Activated CD4-positive, alpha-beta T cell treated with anti-CD3 and anti-CD28 coated beads for 48 hours (primary cell): ENCODE data around the gene KNDC1.

ENCODE experiments used
- DNase-seq: peaks from one replicate; pipeline ENCODE4 v3.0.0-alpha.2; 2020

The KNDC1 gene

DNA sequence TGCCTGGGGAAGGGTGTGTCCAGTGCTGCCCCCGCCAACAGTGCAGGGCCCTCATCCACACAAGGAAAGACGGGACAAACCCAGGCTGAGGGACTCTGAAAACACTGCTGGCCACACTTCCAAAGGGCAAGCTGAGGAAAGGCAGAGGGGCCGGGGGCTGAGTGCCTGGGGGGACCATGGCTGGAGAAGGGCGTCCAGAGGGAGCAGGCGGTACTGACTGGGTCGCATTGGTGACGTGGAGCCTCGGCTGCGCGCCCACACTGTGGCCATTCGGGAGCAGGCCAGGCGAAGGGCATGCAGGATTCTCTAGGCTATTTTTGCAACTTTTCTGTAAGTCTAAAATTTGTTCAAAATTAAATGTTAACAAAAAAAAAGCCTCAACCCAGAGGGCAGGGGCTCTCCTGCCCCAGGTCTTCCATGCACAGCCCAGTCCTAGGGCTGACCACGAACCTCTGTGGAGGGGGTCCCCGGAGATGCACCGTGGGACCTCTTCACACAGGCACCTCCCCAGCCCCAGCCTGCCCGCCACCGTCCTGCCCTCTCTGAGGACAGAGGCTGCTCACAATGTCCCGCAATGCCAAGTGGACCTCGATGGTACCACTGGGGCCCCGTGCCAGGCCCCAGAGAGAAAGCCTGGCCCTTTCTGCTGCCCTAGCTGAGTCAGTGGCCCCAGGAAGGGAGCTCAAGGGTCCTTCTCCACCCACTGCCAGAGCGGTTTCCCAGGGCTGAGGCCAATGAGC lies 106.2 kb downstream of the KNDC1 start:
- no peak for DNase-seq

GRCh38 chr10:133267293-133267692 lies 107.3 kb downstream of the KNDC1 start:
- no peak for DNase-seq

GRCh38 chr10:133267829-133268228 lies 107.8 kb downstream of the KNDC1 start:
- no peak for DNase-seq

- DNase-seq, result no peak
Measured at GRCh38 chr10:133268532-133268931, 108.5 kb downstream of the KNDC1 start.

DNA sequence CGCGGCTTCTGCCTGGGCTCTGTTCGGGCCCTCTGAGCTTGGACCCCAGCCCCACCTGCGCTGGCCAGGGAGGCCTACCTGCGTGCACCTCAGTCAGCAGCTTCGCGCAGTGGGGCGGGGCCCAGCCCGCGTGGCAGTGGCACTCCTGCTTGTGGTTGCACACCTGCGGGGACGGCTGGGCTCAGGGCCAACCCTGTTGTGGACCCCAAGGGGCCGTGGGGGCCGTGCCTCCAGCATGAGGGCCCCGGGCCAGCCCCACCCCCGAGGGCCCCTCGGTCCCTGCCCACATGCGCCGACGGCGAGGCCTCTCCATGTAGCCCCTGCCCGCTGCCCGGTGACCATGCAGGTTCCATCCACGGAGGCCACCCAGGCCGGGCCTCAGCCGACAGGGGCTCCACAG lies 109.3 kb downstream of the KNDC1 start:
- no peak for DNase-seq

- no peak for DNase-seq
Measured at GRCh38 chr10:133270204-133270603, 110.2 kb downstream of the KNDC1 start.

DNA sequence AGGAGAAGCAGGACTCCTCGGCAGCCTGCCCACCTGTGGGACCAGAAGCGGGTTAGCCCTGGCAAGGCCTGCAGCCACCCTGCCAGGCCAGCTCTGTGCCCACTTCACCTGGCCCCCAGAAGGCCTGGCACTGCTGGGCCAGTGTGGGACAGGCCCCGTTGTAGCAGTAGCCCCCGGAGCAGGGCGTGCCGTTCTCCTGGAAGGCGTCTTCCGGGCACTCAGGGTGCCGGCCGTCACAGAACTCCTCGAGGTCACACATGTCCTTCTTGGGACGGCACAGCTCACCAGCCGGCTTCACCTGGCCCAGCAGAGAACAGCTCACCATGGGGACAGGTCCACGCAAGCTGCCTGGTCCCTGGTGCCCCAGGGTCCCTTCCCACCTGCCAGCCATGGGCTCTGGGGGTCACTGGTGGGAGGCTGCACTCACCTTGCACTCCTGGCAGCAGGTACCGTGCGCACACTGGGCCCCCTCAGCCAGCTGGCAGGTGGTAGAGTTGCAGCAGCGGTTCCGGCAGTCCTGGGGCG lies 110.8 kb downstream of the KNDC1 start:
- DNase-seq, result no peak

DNA sequence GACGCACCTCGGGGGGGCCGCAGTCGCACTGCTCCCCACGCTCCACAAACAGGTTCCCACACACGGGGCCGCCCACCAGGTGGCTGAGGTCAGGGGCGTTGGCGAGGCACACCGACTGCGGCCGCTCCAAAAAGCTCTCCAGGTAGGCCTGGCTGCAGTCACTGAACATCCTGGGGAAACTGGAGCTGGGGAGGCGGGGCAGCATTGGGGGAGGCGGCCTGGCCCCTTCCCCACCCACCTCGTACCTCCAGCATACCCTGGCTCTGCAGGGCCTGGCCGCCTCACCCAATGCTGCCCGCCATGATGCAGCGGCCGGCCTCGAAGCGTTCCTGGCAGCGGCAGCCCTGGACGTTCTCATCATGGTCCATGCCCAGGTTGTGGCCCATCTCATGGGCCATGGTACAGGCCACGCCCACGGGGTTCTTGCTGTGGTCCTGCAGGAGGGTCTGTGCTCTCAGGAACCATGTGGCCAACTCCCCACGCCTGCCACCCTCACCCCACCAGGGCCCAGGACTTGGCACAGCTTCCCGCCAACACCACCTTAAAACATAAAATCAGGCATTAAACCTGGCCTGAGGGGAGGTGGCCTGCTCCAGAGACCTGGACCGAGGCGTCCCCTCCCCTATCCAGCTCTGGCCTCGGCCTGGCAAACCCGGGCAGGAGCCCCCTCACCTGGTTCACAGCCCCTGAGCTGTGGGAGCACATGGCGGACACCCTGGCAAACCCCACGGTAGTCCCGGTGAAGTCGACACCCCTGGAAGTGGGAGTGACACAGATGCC lies 111.7 kb downstream of the KNDC1 start:
- no peak for DNase-seq

GRCh38 chr10:133272301-133272963 lies 112.4 kb downstream of the KNDC1 start:
- DNase-seq, result no peak

GRCh38 chr10:133272964-133273420 lies 113.0 kb downstream of the KNDC1 start:
- no peak for DNase-seq

GRCh38 chr10:133273534-133274143 lies 113.6 kb downstream of the KNDC1 start:
- no peak for DNase-seq

- peak; percentile 87 for DNase-seq
Measured at GRCh38 chr10:133274751-133275683, 115.0 kb downstream of the KNDC1 start.

DNA sequence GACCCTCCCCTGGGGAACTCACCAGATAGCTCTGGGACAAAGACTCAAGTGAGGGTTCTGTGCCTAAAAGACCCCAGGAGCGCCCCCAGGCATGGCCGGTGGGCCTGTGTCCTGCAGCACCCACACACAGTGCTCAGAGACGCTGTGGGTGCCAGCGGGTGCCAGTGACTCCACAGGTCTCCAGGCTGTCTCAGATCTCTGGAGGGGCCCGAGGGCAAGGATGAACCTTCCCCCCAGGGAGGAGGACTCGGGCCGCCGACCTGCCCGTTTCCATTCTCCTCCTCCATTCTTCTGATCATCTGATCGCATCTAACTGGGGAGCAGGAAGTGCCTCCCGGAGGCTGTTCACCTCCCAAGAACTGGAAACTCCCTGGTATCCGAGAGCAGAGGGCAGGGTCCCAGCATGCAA lies 115.7 kb downstream of the KNDC1 start:
- peak; percentile 74 for DNase-seq
